ENCODE data around the gene TBX21.

Gene TBX21

DNA sequence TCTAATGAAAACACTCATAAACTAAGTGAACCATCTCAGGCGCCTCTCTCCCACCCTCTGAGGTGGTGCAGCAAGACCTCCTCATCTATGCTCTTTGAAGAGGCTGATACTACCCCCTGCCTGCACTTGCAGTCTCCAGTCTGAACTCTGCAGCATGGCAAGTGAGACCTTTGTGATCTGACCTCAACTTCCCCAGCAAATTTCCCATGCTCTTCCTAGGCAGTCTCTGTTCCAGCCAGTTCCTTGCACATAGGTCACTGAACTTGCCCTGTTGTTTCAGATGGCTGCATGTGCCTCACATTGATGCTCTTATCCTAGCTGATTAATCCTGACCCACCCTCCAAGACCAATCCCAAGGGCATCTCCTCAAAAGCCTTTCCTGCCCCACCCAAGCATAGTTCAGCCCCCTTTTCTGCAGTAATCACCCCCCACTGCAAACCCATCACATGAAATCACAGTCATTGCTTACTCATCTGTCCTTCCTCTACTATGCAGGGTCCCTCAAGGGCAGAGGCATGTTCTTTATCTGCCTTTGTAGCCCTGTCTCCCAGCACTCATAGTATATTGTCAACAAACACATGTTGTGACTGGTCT is 42.0 kb downstream of the TBX21 start:
- no peak for DNase-seq (ENCODE audit: low read depth)

DNA sequence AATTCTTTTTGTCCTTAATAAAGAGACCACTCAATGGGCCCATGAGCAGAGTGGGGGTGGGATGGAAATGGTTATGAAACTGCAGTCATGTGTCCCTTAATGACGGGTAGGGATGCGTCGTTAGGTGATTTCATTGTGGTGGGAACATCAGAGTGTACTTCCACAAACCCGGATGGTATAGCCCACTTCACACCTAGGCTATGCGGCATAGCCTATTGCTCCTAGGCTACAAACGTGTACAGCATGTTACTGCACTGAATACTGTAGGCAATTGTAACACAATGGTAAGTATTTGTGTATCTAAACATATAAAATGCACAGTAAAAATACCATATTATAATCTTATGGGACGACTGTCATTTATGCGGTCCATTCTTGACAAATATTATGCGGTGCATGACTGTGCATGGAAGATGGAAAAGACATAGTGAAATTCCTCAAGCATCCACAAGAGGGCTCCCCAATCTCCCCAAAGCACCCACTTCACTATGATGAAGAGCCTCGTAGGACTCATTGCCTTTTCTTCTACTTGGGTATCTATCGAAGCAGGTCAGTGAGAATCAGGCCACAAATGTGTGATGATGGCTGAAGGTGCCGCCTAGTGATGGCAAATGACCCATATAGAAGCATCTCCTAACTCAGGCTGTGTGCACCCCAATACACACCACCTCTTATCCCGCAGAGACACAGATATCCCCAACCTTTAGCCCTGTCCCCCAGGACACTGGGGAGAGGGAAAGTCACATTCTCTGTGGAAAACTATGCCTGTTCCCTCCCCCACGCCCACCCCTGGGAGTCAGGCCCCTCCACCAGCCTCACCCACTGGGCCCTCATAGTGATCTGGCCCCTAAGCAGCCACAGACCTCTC is 43.5 kb downstream of the TBX21 start:
- DNase-seq (ENCODE audit: low read depth): peak; percentile 4

DNA sequence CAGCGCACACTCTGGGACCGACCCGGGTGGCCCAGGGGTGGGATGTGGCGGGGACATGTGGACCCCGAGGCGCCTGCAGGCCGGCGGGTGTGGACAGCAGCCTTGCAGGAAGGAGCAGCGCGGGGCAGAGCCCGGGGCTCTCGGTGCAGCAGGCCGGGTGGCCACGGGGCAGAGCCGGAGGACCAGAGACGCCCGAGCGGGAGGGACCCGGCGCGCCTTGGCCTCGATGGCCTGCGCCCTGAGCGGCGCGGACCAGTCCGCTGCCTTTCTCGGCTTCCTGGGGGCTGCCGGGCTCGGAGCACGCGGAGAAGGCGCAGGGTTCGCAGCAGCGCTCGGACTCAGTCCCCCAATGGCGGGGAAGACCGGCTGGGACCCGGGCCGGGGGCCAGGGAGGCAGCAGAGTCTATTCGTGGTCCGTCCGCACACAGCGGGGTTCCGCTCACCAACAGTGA is 45.2 kb downstream of the TBX21 start:
- DNase-seq (ENCODE audit: low read depth): no peak

DNA sequence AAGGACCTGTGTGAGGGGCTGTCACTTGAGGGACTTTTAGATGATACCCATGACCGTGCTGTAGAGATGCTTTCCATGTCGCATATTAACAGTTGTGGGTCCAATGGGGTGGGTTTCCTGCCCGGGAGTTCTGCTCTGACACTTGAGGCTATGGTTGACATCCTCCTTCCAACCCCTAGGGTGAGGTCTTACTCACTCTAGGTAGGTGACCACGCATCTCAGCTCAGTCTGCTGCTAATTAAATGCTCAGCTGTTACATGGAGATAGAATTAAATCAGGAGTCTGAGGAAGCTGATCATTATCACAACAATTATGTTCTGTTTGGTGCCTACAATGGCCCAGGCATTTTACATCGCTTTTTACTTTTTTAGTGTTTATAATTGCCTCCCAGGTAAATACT is 48.4 kb downstream of the TBX21 start:
- no peak for DNase-seq (ENCODE audit: low read depth)

DNA sequence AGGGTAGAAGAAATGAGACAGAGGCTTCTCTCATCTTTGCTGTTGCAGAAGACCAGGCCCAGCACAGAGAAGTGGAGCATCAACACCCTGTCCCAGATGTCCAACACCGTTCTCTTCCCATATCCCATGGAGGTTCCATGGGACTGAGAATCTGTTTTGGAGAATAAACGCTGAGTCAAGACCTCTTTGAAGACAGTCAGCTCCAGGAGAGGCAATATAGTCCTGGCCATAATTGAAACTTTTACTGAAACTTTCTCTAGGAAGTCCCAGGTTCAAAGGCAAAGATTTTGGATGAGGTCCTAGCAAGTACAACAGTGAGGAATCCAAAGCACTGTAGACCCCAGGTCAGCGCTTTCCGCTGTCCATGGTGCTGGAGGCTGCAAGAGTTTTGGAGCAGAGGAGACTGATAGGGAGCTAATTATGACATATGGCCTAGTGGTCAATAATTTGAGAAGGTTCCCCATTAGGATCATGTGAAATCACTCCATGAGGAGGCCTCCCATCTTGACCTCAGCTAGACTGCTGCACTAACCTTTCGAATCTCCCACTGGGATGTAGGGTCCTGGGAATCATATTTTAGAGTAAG is 52.6 kb downstream of the TBX21 start:
- DNase-seq (ENCODE audit: low read depth): no peak

DNA sequence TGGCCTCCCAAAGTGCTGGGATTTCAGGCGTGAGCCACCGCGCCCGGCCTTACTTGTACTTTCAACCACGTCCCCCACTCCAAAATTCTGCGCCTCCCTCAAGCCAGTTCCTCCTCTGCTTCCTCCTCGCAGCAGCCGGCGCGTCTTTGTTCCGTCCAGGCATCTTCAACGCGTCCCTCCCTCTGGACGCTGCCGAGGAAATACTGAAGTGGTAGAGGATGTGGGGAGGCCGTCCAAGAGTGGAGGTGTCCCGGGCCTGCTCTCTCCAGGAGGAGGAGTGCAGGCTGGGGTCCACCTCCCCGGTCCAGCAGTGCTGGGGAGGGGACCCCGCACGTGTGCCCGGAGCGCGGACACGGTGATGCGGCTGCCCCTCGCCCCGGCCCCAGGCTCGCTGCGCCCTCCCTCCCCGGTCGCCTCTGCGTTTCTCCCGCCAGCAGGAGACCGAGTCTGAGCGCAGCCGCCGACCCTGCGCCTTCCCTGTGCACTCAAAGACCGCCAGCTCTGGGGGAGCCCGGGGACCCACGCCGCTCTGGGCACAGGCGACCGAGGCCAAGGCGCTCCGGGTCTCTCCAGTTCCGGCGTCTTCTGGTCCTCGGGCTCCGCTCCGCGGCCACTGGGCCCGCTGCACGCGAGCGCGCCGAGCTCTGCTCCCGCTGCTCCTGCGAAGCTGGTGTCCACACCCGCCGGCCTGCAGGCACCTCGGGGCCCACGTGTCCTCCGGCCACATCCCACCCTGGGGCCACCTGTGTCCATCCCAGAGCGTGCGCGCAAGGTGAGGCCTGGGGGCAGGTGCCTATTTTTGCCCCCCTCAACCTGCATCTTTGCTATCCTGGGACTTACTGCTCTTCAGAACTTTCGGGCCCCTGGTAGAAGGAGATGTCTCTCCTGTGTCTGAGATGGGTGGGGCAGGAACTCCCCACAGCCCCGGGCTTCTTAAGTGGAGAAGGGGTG is 56.9 kb downstream of the TBX21 start:
- DNase-seq (ENCODE audit: low read depth): no peak

DNA sequence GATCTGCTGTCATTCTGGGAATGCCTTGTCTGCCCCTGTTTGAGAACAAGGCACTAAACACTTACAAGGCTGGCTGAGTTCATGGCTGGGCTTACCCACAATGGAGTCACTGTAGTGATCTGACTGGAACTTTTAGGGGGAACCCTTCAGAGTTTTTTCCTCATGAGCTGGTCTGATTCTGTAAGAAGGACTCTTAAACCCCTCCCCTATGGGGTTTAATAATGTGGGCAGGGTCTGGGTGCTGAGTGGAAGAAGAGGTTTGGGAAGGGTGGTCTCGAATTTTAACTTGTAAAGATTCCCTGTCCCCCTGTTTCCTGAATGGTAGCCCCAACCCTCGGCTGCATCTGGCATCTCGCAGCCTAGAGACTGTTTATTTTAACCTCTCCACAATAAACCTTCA is 58.0 kb downstream of the TBX21 start:
- no peak for DNase-seq (ENCODE audit: low read depth)

DNA sequence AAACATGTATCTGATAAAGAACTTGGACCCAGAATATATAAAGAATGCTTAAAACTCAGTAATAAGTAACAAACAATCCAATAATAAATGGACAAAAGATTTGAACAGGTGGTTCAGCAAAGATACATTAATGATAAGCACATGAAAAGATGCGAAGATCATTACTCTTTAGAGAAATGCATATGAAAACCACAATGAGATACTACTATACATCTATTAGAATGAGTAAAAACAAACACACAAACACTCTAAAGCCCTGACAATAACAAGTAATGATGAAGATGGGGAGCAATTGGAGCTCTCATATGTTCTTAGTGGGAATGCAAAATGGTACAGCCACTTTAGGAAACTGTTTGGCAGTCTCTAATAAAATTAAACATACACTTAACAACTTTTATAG is 59.4 kb downstream of the TBX21 start:
- no peak for DNase-seq (ENCODE audit: low read depth)

DNA sequence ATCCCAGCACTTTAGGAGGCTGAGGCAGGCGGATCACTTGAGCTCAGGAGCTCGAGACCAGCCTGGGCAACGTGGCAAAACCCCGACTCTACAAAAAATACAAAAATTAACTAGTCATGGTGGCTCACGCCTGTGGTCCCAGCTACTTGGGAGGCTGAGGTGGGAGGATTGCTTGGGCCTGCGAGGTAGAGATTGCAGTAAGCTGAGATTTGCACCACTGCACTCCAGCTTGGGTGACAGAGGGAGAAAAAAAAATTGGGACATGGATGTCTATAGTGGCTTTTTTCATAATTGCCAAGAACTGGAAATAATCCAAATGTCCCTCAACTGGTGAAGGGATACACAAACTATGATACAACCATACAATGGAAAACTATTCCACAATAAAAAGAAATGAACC is 59.9 kb downstream of the TBX21 start:
- DNase-seq (ENCODE audit: low read depth): no peak
